HG02763 (cell line): ENCODE results near the gene STK4.
A peak's percentile ranks its signal among the peaks of the same experiment; 100 is the strongest.

Source experiments
- ATAC-seq: cut with Tn5 transposase; IDR thresholded peaks from one replicate; pipeline ENCODE4 v1.9.1; 2021; ENCODE audit warnings: mild to moderate bottlenecking, moderate library complexity; ENCODE audit not compliant: unreplicated experiment

Gene STK4

GRCh38 chr20:44966030-44966961 lies at the start of gene STK4:
Gene STK4, plus strand, starts transcription at chr20:44966512. Its CDS starts 57 bp downstream, at chr20:44966569.
- ATAC-seq: peak; percentile 77

DNA sequence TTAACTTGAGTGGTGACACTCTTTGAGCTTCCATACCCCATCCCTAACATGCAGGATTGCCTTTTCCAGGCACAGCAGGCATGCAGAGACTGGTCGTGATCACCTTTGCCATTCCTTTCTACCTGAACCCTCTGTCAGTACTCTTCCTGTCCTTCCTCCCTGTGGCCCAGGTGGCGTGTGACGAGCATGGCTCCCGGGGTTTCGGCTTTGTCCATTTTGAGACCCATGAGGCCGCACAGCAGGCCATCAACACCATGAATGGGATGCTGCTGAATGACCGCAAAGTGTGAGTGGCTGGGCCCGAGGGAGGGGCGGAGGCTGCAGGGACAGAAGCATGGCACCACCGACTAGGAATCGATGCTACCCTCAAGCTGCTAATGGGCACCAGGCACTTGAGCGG lies 49.7 kb upstream of the STK4 start:
- no peak for ATAC-seq

DNA sequence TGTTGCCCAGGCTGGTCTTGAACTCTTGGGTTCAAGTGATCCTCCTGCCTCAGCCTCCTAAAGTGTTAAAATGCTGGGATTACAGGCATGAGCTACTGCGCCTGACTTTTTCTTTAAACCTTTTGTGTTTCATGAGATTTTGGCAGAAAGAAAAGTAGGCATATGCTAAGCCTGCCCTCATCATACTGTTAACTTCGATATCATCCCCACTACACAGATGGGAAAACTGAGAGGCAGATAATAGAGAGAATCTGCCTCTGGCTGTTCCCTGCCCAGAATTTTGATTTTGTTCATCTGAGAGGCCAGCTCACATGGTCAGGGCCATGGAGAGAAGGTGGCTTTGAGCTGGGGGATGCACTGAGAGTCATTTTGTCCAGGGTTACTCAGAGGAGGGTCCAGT lies 48.9 kb upstream of the STK4 start:
- ATAC-seq: no peak

DNA sequence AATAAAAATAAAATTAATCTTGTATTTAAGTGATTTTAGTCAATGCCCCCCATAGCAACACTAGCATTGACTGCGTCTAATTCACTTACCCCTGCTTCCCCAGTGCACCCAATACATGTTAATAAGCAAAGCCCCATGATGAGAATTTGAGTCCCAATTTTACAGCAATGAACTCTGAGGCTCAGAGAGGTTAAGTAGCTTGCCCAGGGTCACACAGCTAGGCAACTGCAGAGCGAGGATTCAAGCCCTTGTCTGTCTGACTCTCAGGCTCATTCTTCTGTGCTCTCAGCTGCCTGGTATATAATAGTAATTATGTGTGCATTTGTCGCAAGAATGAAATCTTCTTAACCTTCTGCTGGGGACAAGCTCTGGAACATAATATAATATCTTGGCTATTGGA lies 48.0 kb upstream of the STK4 start:
- no peak for ATAC-seq

GRCh38 chr20:44918761-44919160 lies 47.6 kb upstream of the STK4 start:
- ATAC-seq: no peak

DNA sequence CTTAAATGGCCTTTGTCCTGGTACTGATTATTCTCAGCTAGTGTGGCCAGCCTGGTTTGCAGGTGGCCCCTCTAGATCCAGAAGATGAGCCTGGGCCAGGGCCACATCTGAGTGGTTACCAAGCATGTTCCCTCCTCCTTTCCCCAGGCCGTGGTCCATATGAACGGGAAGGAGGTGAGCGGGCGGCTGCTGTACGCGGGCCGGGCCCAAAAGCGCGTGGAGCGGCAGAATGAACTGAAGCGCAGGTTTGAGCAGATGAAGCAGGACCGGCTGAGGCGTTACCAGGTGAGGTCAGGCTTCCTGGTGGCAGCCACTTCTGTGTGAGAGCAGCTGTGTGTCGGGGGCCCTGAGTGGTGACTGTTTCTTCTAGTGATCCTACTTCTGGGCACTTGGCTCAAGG lies 44.9 kb upstream of the STK4 start:
- no peak for ATAC-seq

- ATAC-seq: no peak
These were observed 41.8 kb upstream of the STK4 start for GRCh38 chr20:44924541-44924940.

DNA sequence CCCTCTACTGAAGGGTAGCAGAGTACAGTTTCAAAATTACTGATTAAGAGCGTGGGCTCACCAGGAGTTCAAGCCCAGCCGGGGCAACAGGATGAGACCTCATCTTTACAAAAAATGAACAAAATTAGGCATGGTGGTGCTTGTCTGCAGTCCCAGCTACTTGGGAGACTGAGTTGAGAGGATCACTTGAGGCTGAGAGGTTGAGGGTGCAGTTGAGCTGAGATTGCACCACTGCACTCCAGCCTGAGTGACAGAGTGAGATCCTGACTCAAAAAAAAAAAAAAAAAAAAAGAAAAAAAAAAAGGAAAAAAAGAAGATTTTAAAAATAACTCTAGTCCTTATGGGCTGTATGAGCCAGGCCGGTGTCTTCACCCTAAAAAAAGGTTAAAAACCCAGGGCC lies 37.7 kb upstream of the STK4 start:
- ATAC-seq: no peak

DNA sequence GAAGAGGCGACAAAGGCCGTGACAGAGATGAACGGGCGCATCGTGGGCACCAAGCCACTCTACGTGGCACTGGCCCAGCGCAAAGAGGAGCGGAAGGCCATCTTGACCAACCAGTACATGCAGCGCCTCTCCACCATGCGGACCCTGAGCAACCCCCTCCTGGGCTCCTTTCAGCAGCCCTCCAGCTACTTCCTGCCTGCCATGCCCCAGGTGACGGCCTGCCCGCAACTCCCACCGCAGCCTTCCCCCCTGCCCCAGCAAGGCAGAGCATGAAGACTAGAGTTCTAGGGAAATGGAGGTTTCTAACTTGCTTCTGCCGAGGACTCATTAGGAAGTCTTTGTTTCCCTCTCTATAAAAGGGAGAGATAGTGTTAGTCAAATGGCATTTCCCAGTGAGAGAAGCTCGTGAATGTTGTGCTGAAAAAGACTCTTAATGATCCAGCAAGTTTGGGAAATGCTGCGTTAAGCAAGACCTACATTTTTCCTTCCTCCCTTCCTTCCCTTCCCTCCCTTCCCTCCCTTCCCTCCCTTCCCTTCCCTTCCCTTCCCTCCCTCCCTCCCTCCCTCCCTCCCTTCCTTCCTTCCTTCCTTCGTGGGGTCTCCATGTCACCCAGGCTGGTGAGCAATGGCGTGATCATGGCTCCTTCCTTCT lies 35.7 kb upstream of the STK4 start:
- no peak for ATAC-seq

- no peak for ATAC-seq
These were observed 34.4 kb upstream of the STK4 start for GRCh38 chr20:44931911-44932310.

GRCh38 chr20:44932916-44933315 lies 33.4 kb upstream of the STK4 start:
- no peak for ATAC-seq

DNA sequence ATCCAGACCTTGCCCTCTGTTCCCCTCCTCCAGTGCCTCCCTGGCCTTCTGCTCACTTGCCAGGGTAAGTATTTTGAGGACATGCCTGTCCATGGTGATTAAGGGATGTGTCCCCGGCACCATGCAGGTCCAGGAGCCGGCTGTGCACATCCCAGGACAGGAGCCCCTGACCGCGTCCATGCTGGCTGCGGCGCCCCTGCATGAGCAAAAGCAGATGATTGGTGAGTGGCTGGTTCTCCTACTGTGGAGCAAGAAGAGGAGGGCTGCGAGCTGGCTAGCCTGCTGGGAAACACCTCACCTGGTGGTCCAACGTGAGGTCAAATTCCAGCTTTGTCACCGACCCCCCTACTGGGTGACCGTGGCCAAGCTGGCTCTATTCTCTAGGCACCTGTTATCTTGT lies 29.8 kb upstream of the STK4 start:
- ATAC-seq: no peak

DNA sequence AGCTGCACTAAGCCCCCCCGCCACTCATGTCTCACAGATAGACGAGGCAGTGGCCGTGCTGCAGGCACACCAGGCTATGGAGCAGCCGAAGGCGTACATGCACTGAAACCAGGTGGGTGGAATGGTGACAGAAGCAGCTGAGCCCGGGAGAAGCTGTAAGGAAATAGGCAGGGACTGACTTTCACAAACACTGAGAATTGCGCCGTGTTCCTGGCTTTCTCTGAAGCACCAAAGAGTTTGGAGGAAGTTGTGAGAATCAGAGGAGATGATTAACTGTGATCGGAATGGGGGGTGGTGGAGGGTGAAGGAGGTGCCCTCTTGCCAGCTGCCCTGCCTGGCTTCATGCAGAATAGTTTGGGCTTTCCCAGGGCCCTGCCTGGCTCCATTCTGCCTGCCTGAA lies 27.7 kb upstream of the STK4 start:
- ATAC-seq: no peak

DNA sequence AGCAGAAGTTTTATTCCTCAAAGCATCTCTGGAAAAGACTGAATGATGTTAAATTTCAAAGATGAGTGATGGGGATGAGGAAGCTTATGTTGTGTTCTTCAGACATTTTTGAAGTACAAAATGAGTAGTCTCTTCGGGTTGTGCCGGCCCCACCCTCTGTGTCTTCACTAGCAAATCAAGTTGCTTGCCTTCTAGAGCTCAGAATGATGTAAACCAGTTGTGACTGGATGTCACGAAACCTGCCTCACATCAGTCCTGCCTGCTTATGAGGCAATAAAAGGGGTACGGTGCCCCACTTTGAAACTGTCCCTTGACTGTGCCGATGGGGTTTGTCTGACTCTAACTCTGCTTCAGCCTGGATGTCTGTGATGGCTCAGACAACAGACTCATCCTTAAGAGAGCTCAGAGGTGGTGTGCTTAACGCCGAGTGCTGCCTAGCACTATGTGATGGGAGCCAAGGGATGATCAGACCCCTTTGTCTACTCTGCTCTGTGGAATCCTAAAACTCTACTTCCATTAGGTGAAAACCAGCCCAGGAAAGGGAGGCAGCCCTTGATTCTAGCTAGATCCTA lies 25.1 kb upstream of the STK4 start:
- no peak for ATAC-seq

DNA sequence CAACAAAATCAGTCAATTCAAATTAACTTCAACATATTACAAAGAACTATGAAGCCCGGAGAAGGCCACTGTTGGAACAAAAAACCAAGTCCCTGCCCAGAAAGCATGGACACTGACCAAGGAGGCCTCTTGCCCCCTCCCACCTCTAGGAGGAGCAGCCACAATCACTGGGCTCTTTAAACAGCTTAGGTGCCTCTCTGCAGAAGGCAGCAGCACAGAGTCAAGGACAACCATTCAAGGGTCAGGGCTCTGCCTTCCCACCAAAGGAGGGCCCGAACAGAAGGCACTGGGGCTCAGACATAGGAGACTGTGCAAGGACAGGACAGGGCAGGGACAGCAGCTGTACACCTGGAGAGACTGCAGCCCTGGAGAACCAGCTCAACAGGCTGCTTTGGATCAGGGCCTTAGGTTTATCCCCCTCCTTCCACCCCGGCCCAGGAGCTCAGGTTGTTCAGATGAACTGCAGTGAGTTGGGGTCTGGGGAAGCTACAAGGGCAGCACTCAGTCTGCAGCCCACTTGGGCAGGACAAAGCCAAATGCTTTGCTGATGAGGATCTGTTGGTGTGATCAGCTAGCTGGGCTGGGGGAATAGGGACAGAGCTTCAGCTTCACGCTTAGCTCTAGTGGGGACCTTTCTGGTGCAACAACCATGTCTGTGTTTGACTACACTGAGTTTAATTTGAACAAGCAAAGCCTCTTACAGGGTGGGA lies 23.9 kb upstream of the STK4 start:
- ATAC-seq: no peak

DNA sequence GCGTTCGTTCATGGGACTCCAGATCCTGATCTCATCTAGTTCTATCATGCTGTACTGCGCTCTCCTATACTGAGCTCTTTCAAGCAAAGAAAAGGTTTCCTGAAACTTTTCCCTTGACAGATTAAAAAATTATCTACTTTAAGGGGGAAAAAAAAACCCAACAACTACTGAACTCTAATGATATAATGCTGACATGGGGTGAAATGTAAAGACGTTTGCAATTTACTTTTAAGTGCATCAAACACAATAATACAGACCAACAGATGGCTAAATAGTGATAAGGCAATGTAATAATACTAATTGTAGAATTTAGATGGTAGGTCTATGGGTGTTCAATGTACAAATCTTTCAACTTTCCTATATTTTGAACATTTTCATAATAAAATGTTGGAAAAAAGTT lies 22.5 kb upstream of the STK4 start:
- ATAC-seq: no peak

DNA sequence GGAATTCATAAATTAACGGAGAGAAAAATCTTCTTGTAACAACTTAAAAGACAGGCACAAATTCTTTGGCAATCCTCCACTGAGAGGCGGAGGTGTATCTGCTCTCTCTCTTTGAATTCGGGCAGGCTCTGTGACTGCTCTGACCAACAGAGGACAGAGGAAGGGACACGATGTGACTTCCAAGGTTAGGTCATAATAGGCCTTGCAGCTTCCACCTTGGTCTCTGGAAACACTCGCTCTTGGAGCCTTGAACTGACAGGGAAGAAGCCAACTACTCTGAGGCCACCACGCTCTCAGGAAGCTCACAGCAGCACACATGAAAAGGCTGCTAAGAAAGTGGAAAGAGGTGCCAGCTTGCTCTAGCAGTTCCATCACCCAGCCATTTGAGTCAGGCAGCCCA lies 21.1 kb upstream of the STK4 start:
- ATAC-seq: no peak

- no peak for ATAC-seq
These were observed 19.9 kb upstream of the STK4 start for GRCh38 chr20:44946271-44946852.

GRCh38 chr20:44948107-44948506 lies 18.2 kb upstream of the STK4 start:
- ATAC-seq: no peak

DNA sequence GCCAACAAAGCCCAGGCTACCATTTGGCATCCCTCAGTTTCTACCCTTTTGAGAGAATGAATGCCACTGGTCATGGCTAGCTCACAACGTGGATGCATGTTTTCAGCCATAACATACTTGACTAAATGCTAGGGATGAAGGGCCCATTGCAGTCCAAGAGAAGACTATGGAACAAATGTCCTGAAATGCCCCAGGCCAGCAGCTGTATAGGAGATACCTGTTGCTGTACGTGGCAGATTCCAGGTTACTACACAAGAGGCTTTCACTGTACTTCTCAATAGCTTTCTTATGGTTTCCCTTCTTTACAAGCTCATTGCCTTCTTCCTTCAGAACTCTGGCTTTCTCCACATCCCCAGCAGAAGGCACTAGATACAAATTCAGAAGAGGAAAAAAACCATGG lies 17.8 kb upstream of the STK4 start:
- no peak for ATAC-seq

DNA sequence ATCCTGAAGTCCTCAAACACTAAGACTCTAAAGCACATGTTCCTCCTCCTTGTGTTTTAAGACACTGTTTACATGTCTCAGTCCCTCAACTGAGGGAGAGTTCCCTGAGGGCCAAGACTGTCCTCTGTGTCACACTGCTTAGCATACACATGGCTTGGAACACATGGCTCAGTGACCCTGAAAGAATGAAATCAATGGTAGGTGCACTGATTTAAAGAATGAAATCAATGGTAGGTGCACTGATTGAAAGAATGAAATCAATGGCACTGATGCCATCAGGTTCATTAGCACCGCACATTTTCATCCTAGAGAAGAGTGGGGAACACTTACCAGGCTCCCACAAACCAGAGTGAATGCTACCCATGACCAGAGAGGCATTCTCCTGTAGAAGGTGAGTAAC lies 15.9 kb upstream of the STK4 start:
- ATAC-seq: no peak
